ENCODE data around the gene KRIT1. TPM values are rescaled to one million over a fixed set of nuclear protein-coding genes. Genes with fewer than 3 reads are reported as not detected.

Gene KRIT1
- total RNA-seq, 1 donor from 2014 or later = 38.3 TPM

DNA sequence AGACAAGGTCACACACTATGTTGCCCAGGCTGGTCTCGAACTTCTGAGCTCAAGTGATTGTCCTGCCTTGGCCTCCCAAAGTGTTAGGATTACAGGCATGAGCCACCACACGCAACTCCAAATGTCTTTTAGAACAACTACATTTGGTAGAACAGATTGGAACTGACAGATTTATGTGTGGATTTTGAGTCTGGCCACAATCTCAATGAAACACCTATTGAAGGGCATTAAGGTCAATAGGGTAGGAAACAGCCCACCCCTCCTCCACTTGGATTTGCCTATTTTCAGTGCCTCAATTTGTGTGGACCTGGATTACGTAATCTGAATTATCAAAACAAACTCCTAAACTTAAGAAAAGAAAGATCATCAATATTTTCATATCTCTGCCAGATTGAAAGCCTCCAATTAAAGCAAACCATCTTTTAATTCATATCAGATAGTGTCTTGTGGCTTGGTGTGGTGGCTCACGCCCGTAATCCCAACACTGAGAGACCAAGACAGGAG lies 95.9 kb downstream of the KRIT1 start:
- TF ChIP-seq, protein P1, sequence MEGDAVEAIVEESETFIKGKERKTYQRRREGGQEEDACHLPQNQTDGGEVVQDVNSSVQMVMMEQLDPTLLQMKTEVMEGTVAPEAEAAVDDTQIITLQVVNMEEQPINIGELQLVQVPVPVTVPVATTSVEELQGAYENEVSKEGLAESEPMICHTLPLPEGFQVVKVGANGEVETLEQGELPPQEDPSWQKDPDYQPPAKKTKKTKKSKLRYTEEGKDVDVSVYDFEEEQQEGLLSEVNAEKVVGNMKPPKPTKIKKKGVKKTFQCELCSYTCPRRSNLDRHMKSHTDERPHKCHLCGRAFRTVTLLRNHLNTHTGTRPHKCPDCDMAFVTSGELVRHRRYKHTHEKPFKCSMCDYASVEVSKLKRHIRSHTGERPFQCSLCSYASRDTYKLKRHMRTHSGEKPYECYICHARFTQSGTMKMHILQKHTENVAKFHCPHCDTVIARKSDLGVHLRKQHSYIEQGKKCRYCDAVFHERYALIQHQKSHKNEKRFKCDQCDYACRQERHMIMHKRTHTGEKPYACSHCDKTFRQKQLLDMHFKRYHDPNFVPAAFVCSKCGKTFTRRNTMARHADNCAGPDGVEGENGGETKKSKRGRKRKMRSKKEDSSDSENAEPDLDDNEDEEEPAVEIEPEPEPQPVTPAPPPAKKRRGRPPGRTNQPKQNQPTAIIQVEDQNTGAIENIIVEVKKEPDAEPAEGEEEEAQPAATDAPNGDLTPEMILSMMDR (IDR thresholded peaks at IDR 0.05) = no peak
- peaks cover 3% of the 10 kb centered on the region for H3K27me3 Mint-ChIP-seq (ENCODE audit: unreplicated experiment)

More for the DNA sequence above, 95.9 kb downstream of the KRIT1 start:
- Mint-ChIP-seq H3K4me1 (ENCODE audit: unreplicated experiment) (no peaks in the 10 kb centered on the region), H3K9me3 (ENCODE audit: unreplicated experiment) (no peaks in the 10 kb centered on the region), H3K36me3 (ENCODE audit: unreplicated experiment) (no peaks in the 10 kb centered on the region), H3K4me3 (ENCODE audit: unreplicated experiment) (no peak overlapping the region), H3K27ac (ENCODE audit: unreplicated experiment) (no peak overlapping the region)
- DNase-seq (ENCODE audit: extremely low spot score, unreplicated experiment) = no peak

Small RNA genes lying within 50 kb of the gene (microRNA-seq; reads per million reads assigned to microRNA genes)
- not detected for gene MIR1285-1 (ENCODE audit: unreplicated experiment)

Other genes with a start within 250 kb of the KRIT1 start
- gene CYP51A1, start 111.4 kb downstream of the KRIT1 start, total RNA-seq = 49.2 and 50.2 TPM in 2 replicates
- gene LRRD1, start 66.8 kb downstream of the KRIT1 start, total RNA-seq = 0.39 TPM in 1 of 2 replicates, not detected in the other
- gene ANKIB1, start 60 bp upstream of the KRIT1 start, total RNA-seq = 63.8 and 74.8 TPM in 2 replicates
- 42.2 and 42.8 TPM in 2 replicates for gene GATAD1, start 201.6 kb upstream of the KRIT1 start, total RNA-seq
- gene ERVW-1, start 232.0 kb upstream of the KRIT1 start, total RNA-seq = not detected in 2 replicates